DND-41 (cell line): Measurements from ENCODE around the gene PLEKHA3.

Experiments used
- ATAC-seq: fragments of 200-7000 bp; cut with Tn5 transposase; 3 replicates; pipeline ENCODE4 v1.9.1; 2021; ENCODE audit warnings: low read depth; ENCODE audit not compliant: insufficient read depth
- DNase-seq: peaks from one replicate; pipeline ENCODE4 v3.0.0-alpha.2; 2020
- H2AFZ ChIP-seq: 2 replicates; pipeline ENCODE4 v1.6.0; 2012; ENCODE audit warnings: low read depth, low read length
- H3K27ac ChIP-seq: 2 replicates; pipeline ENCODE4 v1.5.1; 2012; ENCODE audit warnings: low read length, inconsistent platforms
- H3K27me3 ChIP-seq: fragments of 200-600 bp; sonication (generic); 2 replicates; pipeline ENCODE4 v1.6.0; 2012; ENCODE audit warnings: low read length, mild to moderate bottlenecking, inconsistent platforms; ENCODE audit not compliant: insufficient read depth, poor library complexity
- H3K36me3 ChIP-seq: 2 replicates; pipeline ENCODE4 v1.5.1; 2012; ENCODE audit warnings: low read length, inconsistent platforms; ENCODE audit not compliant: insufficient read depth
- H3K4me1 ChIP-seq: 2 replicates; pipeline ENCODE4 v1.5.1; 2012; ENCODE audit warnings: mild to moderate bottlenecking, low read length; ENCODE audit not compliant: insufficient read depth
- H3K4me2 ChIP-seq: 2 replicates; pipeline ENCODE4 v1.6.0; 2012; ENCODE audit warnings: mild to moderate bottlenecking, moderate library complexity, low read length, inconsistent platforms; ENCODE audit not compliant: insufficient read depth
- H3K4me3 ChIP-seq, 2 experiments: fragments of 200-600 bp in 1 of 2; shearing (Covaris generic) in 1 of 2; 2 replicates each; pipeline ENCODE4 v1.5.1; 2012 to 2016; ENCODE audit warnings: inconsistent platforms in 2 of 2, low read length in 2 of 2, mild to moderate bottlenecking in 2 of 2, low read depth in 1 of 2, moderate library complexity in 1 of 2
- H3K79me2 ChIP-seq: 2 replicates; pipeline ENCODE4 v1.6.0; 2012; ENCODE audit warnings: low read length, inconsistent platforms; ENCODE audit not compliant: insufficient read depth
- H3K9ac ChIP-seq: 2 replicates; pipeline ENCODE4 v1.6.0; 2012; ENCODE audit warnings: low read depth, mild to moderate bottlenecking, inconsistent platforms, low read length, moderate library complexity
- H3K9me3 ChIP-seq: 2 replicates; pipeline ENCODE4 v1.5.1; 2012; ENCODE audit warnings: low read length, moderate library complexity, mild to moderate bottlenecking, inconsistent platforms; ENCODE audit not compliant: insufficient read depth, severe bottlenecking
- H4K20me1 ChIP-seq: 2 replicates; pipeline ENCODE4 v1.6.0; 2012; ENCODE audit warnings: low read length; ENCODE audit not compliant: insufficient read depth
- EZH2 ChIP-seq: IDR thresholded peaks from 3 replicates; pipeline ENCODE4 v1.6.1; 2012; ENCODE audit warnings: borderline replicate concordance, low read depth, mild to moderate bottlenecking, moderate library complexity, low read length, inconsistent platforms; ENCODE audit not compliant: severe bottlenecking
- TF ChIP-seq, protein P1 (sequence below): IDR thresholded peaks from 2 replicates; pipeline ENCODE4 v1.5.1; 2012; ENCODE audit warnings: borderline replicate concordance, low read length, moderate library complexity, mild to moderate bottlenecking; ENCODE audit not compliant: poor library complexity, severe bottlenecking; ENCODE audit errors: extremely low read depth

PLEKHA3 gene

GRCh38 chr2:178512484-178512883, 32.2 kb downstream of the PLEKHA3 start:
- Histone ChIP-seq H3K9ac (no peak overlapping the region), H3K36me3 (peaks cover 19% of the 10 kb centered on the region), H3K79me2 (no peaks in the 10 kb centered on the region), H3K4me2 (no peak overlapping the region), H3K4me1 (no peaks in the 10 kb centered on the region), H3K27ac (no peak overlapping the region), H3K4me3 (no peak overlapping the region), H3K27me3 (no peaks in the 10 kb centered on the region), H3K9me3 (no peaks in the 10 kb centered on the region), H2AFZ (no peak overlapping the region), H4K20me1 (no peaks in the 10 kb centered on the region)
- no peak for ATAC-seq
- TF ChIP-seq, protein P1, sequence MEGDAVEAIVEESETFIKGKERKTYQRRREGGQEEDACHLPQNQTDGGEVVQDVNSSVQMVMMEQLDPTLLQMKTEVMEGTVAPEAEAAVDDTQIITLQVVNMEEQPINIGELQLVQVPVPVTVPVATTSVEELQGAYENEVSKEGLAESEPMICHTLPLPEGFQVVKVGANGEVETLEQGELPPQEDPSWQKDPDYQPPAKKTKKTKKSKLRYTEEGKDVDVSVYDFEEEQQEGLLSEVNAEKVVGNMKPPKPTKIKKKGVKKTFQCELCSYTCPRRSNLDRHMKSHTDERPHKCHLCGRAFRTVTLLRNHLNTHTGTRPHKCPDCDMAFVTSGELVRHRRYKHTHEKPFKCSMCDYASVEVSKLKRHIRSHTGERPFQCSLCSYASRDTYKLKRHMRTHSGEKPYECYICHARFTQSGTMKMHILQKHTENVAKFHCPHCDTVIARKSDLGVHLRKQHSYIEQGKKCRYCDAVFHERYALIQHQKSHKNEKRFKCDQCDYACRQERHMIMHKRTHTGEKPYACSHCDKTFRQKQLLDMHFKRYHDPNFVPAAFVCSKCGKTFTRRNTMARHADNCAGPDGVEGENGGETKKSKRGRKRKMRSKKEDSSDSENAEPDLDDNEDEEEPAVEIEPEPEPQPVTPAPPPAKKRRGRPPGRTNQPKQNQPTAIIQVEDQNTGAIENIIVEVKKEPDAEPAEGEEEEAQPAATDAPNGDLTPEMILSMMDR = no peak
- no peak for TF ChIP-seq EZH2
- no peak for DNase-seq

DNA sequence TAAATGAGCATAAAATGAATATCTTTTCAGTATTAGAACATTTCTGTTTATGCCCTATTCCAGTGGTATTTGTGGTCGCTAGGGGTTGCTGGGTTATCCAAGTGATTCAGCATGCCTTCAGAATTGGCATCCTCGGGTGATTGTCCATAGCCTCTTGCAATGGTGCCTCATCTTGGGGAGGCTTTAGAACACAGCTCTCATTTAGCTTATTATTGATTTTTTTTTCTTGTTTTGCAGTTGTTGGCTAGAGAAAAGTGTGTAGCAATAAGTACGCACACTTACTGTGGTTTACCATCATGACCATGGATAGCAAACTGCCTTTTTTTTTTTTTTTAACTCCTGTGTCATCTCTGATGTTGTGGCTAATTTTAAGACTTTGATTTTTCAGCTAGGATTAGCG, 33.6 kb downstream of the PLEKHA3 start:
- no peak for DNase-seq
- no peak for TF ChIP-seq EZH2
- TF ChIP-seq, protein P1 = no peak

DNA sequence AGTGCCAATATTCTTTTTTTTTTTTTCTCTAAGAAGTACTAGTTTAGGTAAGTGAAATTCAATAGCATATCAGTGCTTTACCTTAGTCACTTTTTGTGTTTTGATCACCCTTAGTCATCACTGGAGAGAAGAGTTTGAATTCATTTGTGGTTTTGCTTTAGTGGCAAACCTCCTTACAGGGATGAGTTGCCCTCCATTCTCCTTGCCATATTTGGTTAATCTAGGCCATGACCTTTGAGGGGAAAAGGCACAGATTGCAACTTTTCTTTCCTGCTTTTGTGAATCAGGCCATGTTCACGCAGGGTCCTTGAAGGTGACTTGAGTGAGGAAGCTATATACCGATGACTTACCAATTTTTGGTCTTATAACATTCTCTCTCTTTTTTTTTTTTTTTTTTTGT, 34.4 kb downstream of the PLEKHA3 start:
- Histone ChIP-seq H3K27ac (no peak overlapping the region), H3K36me3 (peaks cover 23% of the 10 kb centered on the region), H3K9me3 (no peaks in the 10 kb centered on the region), H3K9ac (no peak overlapping the region), H3K27me3 (no peaks in the 10 kb centered on the region), H3K4me2 (no peak overlapping the region), H3K4me3 (no peak overlapping the region), H4K20me1 (no peaks in the 10 kb centered on the region), H3K79me2 (no peaks in the 10 kb centered on the region), H2AFZ (no peak overlapping the region), H3K4me1 (no peaks in the 10 kb centered on the region)
- ATAC-seq = peak; percentile 56; the same call in 2 of the 3 replicates
- DNase-seq = no peak
- TF ChIP-seq, protein P1 = no peak
- TF ChIP-seq EZH2 = no peak

More for the DNA sequence above, 33.6 kb downstream of the PLEKHA3 start:
- Histone ChIP-seq H3K9me3 (no peaks in the 10 kb centered on the region), H3K9ac (no peak overlapping the region), H3K27me3 (no peaks in the 10 kb centered on the region), H3K4me2 (no peak overlapping the region), H2AFZ (no peak overlapping the region), H3K4me1 (no peaks in the 10 kb centered on the region), H3K4me3 (no peak overlapping the region), H3K27ac (no peak overlapping the region), H3K79me2 (no peaks in the 10 kb centered on the region), H4K20me1 (no peaks in the 10 kb centered on the region), H3K36me3 (peaks cover 27% of the 10 kb centered on the region)
- no peak for ATAC-seq

DNA sequence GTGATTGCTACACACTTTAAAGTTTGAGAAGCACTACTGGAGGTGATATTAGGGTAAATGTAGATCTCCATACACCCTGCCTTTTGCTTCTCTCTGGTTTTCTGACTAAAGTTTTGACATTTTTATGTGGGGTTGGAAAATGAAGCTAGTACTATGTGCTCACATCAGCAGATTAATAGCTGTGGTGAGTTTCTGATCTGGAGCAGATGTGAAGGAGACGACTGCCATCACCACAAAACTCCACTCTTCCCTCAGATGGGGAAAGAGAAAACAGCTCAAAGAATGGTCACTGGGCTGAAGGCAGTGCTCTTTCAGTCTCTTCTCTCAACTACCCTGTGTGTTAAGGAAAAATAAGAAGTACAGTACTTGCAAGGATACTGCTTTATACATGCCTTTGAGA, 37.2 kb downstream of the PLEKHA3 start:
- TF ChIP-seq, protein P1 = no peak
- no peak for TF ChIP-seq EZH2
- ATAC-seq = no peak
- peaks cover 19% of the 10 kb centered on the region; the same call in 1 of the 2 replicates for H3K36me3 ChIP-seq

More for the DNA sequence above, 37.2 kb downstream of the PLEKHA3 start:
- no peak overlapping the region for H2AFZ ChIP-seq
- H3K27me3 ChIP-seq = no peaks in the 10 kb centered on the region
- H3K27ac ChIP-seq = no peak overlapping the region
- no peaks in the 10 kb centered on the region for H3K79me2 ChIP-seq
- no peak overlapping the region for H3K4me2 ChIP-seq
- H3K9me3 ChIP-seq = no peaks in the 10 kb centered on the region
- H4K20me1 ChIP-seq = no peaks in the 10 kb centered on the region
- no peak overlapping the region for H3K9ac ChIP-seq
- DNase-seq = no peak
- peaks cover 1% of the 10 kb centered on the region for H3K4me1 ChIP-seq
- no peak overlapping the region for H3K4me3 ChIP-seq
